Panc1 (cell line): Measurements from ENCODE around the gene RRP36. TPM values are rescaled to one million over a fixed set of nuclear protein-coding genes. Genes with fewer than 3 reads are reported as not detected.
A peak's percentile ranks its signal among the peaks of the same experiment; 100 is the strongest.

Experiments
- ATAC-seq: fragments of 200-7000 bp; cut with Tn5 transposase; 2 replicates; pipeline ENCODE4 v1.9.1; 2020; ENCODE audit warnings: mild to moderate bottlenecking, moderate library complexity
- BruUV-seq: library from RNA; stranded (reverse); fragments of 400-500 nt; replicated peaks from 2 replicates; lab custom pipeline; 2021; lab: Mats Ljungman, UMichigan
- CTCF ChIA-PET: fragments of 300-600 bp; sonication (Branson Sonifier 250); formaldehyde crosslinking; loops from one replicate; lab custom pipeline; 2022; ENCODE audit warnings: antibody characterized with exemption; lab: Charles Lee
- POLR2A ChIA-PET: fragments of 300-600 bp; sonication (Branson Sonifier 250); formaldehyde crosslinking; loops from one replicate; lab custom pipeline; 2022; ENCODE audit warnings: antibody characterized with exemption; lab: Charles Lee
- DNase-seq: peaks from one replicate; pipeline ENCODE4 v3.0.0-alpha.2; 2010; ENCODE audit warnings: low read depth, low spot score
- H3K27ac ChIP-seq: 2 replicates; pipeline ENCODE4 v1.5.1; 2011; ENCODE audit warnings: mild to moderate bottlenecking, low read length, inconsistent platforms
- H3K27me3 ChIP-seq: fragments of 200-500 bp; sonication (Bioruptor generic); 2 replicates; pipeline ENCODE4 v1.6.0; 2014; ENCODE audit warnings: low read length, inconsistent platforms; ENCODE audit not compliant: control insufficient read depth, insufficient read depth
- H3K36me3 ChIP-seq: fragments of 200-500 bp; sonication (Bioruptor generic); 2 replicates; pipeline ENCODE4 v1.5.1; 2014; ENCODE audit warnings: inconsistent platforms, mild to moderate bottlenecking, low read length, moderate library complexity; ENCODE audit not compliant: control insufficient read depth, insufficient read depth
- H3K4me1 ChIP-seq: 2 replicates; pipeline ENCODE4 v1.5.1; 2011; ENCODE audit warnings: inconsistent platforms, mild to moderate bottlenecking, low read length, moderate library complexity; ENCODE audit not compliant: control insufficient read depth, insufficient read depth
- H3K4me3 ChIP-seq, 2 experiments: 2 replicates each; pipeline ENCODE4 v1.5.1; 2011 to 2012; ENCODE audit warnings: low read depth in 2 of 2, low read length in 2 of 2, mild to moderate bottlenecking in 2 of 2, inconsistent platforms in 1 of 2, moderate library complexity in 1 of 2
- H3K9me3 ChIP-seq: fragments of 200-500 bp; sonication (Bioruptor generic); 2 replicates; pipeline ENCODE4 v1.5.1; 2014; ENCODE audit warnings: low read depth, mild to moderate bottlenecking, inconsistent platforms, low read length, moderate library complexity; ENCODE audit not compliant: control insufficient read depth, insufficient read depth
- POLR2AphosphoS5 ChIP-seq: IDR thresholded peaks from 2 replicates; pipeline ENCODE4 v1.6.1; 2012; ENCODE audit warnings: mild to moderate bottlenecking, low read depth, low read length, moderate library complexity
- SIN3A ChIP-seq: IDR thresholded peaks from 2 replicates; pipeline ENCODE4 v1.6.1; 2012; ENCODE audit warnings: low read depth, mild to moderate bottlenecking, low read length, moderate library complexity, borderline replicate concordance; ENCODE audit not compliant: insufficient read depth
- TCF7L2 ChIP-seq: IDR thresholded peaks from 2 replicates; pipeline ENCODE4 v1.6.1; 2011; ENCODE audit warnings: mild to moderate bottlenecking, low read depth, low read length, inconsistent platforms
- in situ Hi-C: cut with HindIII; loops from 2 replicates; pipeline ENCODE4 v1.10.0; 2016; ENCODE audit warnings: low sequenced_read_pairs, low pct_unique_long_range_greater_than_20kb
- intact Hi-C: fragments of 100-400 bp; cut with micrococcal nuclease; formaldehyde crosslinking; loops from one replicate; pipeline ENCODE4 v1.10.0; 2022; ENCODE audit not compliant: unreplicated experiment
- total RNA-seq: library from RNA; stranded (reverse); gene quantifications from one replicate; pipeline ENCODE4 v1.2.1, GENCODE V29; 2021; ENCODE audit not compliant: unreplicated experiment
- TF ChIP-seq, protein P1 (sequence below), 2 experiments: IDR thresholded peaks; 2 replicates each; pipeline ENCODE4 v1.6.1; 2011 to 2012; ENCODE audit warnings: low read depth in 2 of 2, control low read depth in 1 of 2, low read length in 1 of 2, mild to moderate bottlenecking in 1 of 2, moderate library complexity in 1 of 2; ENCODE audit not compliant: insufficient read depth in 1 of 2
- TF ChIP-seq, protein P2 (sequence below): fragments of 450-650 bp; IDR thresholded peaks from 2 replicates; pipeline ENCODE4 v1.5.1; 2017; ENCODE audit warnings: mild to moderate bottlenecking

Gene RRP36
- total RNA-seq, 1 experiment from 2014 or later: 106 TPM

DNA sequence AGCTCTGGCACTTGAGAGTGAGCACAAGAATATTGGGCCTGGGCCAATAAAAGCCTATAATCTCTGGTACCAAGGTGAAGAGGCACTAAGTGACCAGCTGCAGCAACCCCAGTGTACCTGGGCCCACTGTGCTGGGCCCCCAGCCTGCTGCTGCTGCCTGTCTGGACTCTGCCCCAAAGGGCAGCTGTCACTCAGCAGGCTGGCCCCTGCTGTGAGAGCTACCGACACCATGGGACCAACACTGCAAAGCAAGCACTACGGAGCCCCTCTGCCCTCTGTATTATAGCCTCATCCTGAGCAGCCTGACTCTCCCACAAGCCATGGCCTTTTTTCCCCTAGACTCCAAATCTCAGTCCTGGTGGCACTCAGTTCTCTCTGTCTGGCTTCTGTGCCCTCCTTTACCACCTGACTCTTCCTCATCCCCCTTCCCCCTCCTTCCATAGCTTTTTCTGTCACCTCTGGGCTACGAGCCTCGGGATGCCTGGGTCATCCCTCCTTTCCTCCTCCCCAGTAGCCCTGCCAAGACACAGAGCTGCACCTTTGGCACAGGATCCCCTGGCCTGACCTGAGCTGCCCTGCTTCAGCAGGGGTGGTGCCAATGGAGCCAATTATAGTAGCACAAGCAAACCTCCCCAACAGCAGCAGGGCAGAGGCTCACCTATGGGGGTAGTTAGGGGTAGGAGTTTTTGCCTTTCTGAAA lies 14.2 kb downstream of the RRP36 start:
- POLR2A ChIA-PET: no interaction called here
- intact Hi-C loops: no loop called here
- ATAC-seq (peak; percentile 23; the same call in 1 of the 2 replicates), DNase-seq (no peak)
- Histone ChIP-seq H3K4me3 (no peak overlapping the region), H3K27me3 (no peaks in the 10 kb centered on the region), H3K9me3 (no peaks in the 10 kb centered on the region), H3K36me3 (no peaks in the 10 kb centered on the region; the same call in 1 of the 2 replicates), H3K4me1 (peaks cover 3% of the 10 kb centered on the region; the same call in 1 of the 2 replicates), H3K27ac (no peak overlapping the region)
- CTCF ChIA-PET: interaction anchor here (0.7 to 1.6 kb wide), 2 partner anchors 94 to 108 kb away, joined by 4 to 5 read pairs; no protein-coding TSS in a partner anchor
- in situ Hi-C loops: no loop called here
- BruUV-seq: no TSS peak
- TF ChIP-seq, protein P1, sequence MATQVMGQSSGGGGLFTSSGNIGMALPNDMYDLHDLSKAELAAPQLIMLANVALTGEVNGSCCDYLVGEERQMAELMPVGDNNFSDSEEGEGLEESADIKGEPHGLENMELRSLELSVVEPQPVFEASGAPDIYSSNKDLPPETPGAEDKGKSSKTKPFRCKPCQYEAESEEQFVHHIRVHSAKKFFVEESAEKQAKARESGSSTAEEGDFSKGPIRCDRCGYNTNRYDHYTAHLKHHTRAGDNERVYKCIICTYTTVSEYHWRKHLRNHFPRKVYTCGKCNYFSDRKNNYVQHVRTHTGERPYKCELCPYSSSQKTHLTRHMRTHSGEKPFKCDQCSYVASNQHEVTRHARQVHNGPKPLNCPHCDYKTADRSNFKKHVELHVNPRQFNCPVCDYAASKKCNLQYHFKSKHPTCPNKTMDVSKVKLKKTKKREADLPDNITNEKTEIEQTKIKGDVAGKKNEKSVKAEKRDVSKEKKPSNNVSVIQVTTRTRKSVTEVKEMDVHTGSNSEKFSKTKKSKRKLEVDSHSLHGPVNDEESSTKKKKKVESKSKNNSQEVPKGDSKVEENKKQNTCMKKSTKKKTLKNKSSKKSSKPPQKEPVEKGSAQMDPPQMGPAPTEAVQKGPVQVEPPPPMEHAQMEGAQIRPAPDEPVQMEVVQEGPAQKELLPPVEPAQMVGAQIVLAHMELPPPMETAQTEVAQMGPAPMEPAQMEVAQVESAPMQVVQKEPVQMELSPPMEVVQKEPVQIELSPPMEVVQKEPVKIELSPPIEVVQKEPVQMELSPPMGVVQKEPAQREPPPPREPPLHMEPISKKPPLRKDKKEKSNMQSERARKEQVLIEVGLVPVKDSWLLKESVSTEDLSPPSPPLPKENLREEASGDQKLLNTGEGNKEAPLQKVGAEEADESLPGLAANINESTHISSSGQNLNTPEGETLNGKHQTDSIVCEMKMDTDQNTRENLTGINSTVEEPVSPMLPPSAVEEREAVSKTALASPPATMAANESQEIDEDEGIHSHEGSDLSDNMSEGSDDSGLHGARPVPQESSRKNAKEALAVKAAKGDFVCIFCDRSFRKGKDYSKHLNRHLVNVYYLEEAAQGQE (IDR thresholded peaks at IDR 0.05; ENCODE audit: insufficient read depth in 1 of 2, low read depth in 2 of 2, low read length in 1 of 2): no peak
- TF ChIP-seq SIN3A (no peak), POLR2AphosphoS5 (no peak), TCF7L2 (no peak)
- TF ChIP-seq, protein P2, sequence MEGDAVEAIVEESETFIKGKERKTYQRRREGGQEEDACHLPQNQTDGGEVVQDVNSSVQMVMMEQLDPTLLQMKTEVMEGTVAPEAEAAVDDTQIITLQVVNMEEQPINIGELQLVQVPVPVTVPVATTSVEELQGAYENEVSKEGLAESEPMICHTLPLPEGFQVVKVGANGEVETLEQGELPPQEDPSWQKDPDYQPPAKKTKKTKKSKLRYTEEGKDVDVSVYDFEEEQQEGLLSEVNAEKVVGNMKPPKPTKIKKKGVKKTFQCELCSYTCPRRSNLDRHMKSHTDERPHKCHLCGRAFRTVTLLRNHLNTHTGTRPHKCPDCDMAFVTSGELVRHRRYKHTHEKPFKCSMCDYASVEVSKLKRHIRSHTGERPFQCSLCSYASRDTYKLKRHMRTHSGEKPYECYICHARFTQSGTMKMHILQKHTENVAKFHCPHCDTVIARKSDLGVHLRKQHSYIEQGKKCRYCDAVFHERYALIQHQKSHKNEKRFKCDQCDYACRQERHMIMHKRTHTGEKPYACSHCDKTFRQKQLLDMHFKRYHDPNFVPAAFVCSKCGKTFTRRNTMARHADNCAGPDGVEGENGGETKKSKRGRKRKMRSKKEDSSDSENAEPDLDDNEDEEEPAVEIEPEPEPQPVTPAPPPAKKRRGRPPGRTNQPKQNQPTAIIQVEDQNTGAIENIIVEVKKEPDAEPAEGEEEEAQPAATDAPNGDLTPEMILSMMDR: no peak

DNA sequence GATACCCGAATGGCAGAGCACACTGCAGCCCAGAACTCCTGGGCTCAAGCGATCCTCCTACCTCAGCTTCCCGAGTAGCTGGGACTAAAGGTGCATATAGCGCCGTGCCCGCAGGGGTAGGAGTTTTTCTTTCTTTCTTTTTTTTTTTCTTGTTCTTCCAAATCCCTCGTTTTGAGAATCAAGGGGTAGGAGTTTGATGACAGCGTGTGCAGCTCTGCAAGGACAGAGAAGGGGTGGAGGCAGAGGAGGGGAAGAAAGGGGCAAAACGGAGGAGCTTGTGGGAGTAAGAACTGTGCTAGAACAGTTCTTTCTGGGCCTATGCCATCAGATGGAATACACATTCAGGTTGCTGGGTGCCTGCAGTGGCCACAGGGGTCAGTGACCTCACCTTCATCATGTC lies 15.3 kb downstream of the RRP36 start:
- no TSS peak for BruUV-seq
- POLR2A ChIA-PET: no interaction called here
- in situ Hi-C loops: no loop called here

More for the DNA sequence above, 15.3 kb downstream of the RRP36 start:
- Histone ChIP-seq H3K27me3 (no peaks in the 10 kb centered on the region), H3K4me3 (no peak overlapping the region), H3K9me3 (no peaks in the 10 kb centered on the region), H3K4me1 (peaks cover 3% of the 10 kb centered on the region; the same call in 1 of the 2 replicates), H3K27ac (no peak overlapping the region), H3K36me3 (no peaks in the 10 kb centered on the region; the same call in 1 of the 2 replicates)
- DNase-seq (no peak), ATAC-seq (no peak)
- no peak for TF ChIP-seq TCF7L2
- TF ChIP-seq, protein P2: no peak
- no peak for TF ChIP-seq POLR2AphosphoS5
- TF ChIP-seq, protein P1 (IDR thresholded peaks at IDR 0.05; ENCODE audit: insufficient read depth in 1 of 2, low read depth in 2 of 2, low read length in 1 of 2): no peak
- no peak for TF ChIP-seq SIN3A
- CTCF ChIA-PET: no interaction called here
- intact Hi-C loops: no loop called here
